Measurements from ENCODE around the gene CCDC85C.

- TF ChIP-seq ZNF274 (IDR thresholded peaks at IDR 0.05; ENCODE audit: low read depth, low read length) (no peak), SRF (IDR thresholded peaks at IDR 0.05; ENCODE audit: low read depth) (no peak), JUND (IDR thresholded peaks at IDR 0.05) (no peak), YY1 (IDR thresholded peaks at IDR 0.05; ENCODE audit: extremely low read depth, insufficient replicate concordance, low read depth, low read length) (no peak), POLR2AphosphoS5 (IDR thresholded peaks at IDR 0.05; ENCODE audit: low read depth, low read length) (no peak), SP1 (IDR thresholded peaks at IDR 0.05; ENCODE audit: low read depth) (no peak), SIN3A (IDR thresholded peaks at IDR 0.05; ENCODE audit: low read depth) (no peak), ZFX (IDR thresholded peaks at IDR 0.05) (no peak), EZH2 (IDR thresholded peaks at IDR 0.05) (no peak), POLR2A (IDR thresholded peaks at IDR 0.05; ENCODE audit: borderline replicate concordance, extremely low read depth, insufficient read depth, insufficient read length) (no peak)
- TF ChIP-seq, protein P1, sequence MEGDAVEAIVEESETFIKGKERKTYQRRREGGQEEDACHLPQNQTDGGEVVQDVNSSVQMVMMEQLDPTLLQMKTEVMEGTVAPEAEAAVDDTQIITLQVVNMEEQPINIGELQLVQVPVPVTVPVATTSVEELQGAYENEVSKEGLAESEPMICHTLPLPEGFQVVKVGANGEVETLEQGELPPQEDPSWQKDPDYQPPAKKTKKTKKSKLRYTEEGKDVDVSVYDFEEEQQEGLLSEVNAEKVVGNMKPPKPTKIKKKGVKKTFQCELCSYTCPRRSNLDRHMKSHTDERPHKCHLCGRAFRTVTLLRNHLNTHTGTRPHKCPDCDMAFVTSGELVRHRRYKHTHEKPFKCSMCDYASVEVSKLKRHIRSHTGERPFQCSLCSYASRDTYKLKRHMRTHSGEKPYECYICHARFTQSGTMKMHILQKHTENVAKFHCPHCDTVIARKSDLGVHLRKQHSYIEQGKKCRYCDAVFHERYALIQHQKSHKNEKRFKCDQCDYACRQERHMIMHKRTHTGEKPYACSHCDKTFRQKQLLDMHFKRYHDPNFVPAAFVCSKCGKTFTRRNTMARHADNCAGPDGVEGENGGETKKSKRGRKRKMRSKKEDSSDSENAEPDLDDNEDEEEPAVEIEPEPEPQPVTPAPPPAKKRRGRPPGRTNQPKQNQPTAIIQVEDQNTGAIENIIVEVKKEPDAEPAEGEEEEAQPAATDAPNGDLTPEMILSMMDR (IDR thresholded peaks at IDR 0.05 in 2 of 3, conservative IDR thresholded peaks at IDR 0.05 in 1 of 3; ENCODE audit: borderline replicate concordance in 1 of 3, insufficient read depth in 1 of 3, low read depth in 2 of 3, low read length in 2 of 3) = no peak
- TF ChIP-seq, protein P2, sequence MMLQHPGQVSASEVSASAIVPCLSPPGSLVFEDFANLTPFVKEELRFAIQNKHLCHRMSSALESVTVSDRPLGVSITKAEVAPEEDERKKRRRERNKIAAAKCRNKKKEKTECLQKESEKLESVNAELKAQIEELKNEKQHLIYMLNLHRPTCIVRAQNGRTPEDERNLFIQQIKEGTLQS (IDR thresholded peaks at IDR 0.05) = no peak
Observed at GRCh38 chr14:99627510-99628381, 23.7 kb upstream of the CCDC85C start.

Measured in HCT116 (cell line).